Uterus (tissue), 2 donors: Measurements from ENCODE around the gene FGF14.

Source experiments
- POLR2A ChIP-seq, 2 donors: fragments of 450-650 bp; IDR thresholded peaks; one replicate each; pipeline ENCODE4 v1.6.1; 2016; ENCODE audit warnings: antibody characterized with exemption in 2 of 2, mild to moderate bottlenecking in 1 of 2, moderate library complexity in 1 of 2
- TF ChIP-seq, protein P1 (sequence below), 4 experiments: fragments of 200-600 bp in 2 of 4; fragments of 450-650 bp in 2 of 4; sonication (generic) in 2 of 4; IDR thresholded peaks; one replicate each; pipeline ENCODE4 v1.5.1; 2016 to 2019; ENCODE audit warnings: antibody characterized with exemption in 4 of 4, mild to moderate bottlenecking in 2 of 4, moderate library complexity in 1 of 4

GRCh38 chr13:102000764-102001163, 401.1 kb downstream of the FGF14 start:
- TF ChIP-seq, protein P1, sequence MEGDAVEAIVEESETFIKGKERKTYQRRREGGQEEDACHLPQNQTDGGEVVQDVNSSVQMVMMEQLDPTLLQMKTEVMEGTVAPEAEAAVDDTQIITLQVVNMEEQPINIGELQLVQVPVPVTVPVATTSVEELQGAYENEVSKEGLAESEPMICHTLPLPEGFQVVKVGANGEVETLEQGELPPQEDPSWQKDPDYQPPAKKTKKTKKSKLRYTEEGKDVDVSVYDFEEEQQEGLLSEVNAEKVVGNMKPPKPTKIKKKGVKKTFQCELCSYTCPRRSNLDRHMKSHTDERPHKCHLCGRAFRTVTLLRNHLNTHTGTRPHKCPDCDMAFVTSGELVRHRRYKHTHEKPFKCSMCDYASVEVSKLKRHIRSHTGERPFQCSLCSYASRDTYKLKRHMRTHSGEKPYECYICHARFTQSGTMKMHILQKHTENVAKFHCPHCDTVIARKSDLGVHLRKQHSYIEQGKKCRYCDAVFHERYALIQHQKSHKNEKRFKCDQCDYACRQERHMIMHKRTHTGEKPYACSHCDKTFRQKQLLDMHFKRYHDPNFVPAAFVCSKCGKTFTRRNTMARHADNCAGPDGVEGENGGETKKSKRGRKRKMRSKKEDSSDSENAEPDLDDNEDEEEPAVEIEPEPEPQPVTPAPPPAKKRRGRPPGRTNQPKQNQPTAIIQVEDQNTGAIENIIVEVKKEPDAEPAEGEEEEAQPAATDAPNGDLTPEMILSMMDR (IDR thresholded peaks at IDR 0.05) = no peak
- TF ChIP-seq POLR2A (IDR thresholded peaks at IDR 0.05) = no peak
